Adrenal gland (tissue), 12 donors: ENCODE measurements around the gene CR1. TPM values are rescaled to one million over a fixed set of nuclear protein-coding genes. Genes with fewer than 3 reads are reported as not detected.
"Not testable (repeated sequence)": the region's sequence is repeated elsewhere in the genome, so short reads cannot be mapped to it uniquely, and the experiment has no call there.

ENCODE experiments used
- DNase-seq, 7 donors: peaks; one replicate each; pipeline ENCODE4 v3.0.0-alpha.2; 2019 to 2020
- H3K27ac ChIP-seq, 5 donors: fragments of 200-600 bp; sonication (generic) in 4 of 5; 1 replicate in 3 of 5; 2 replicates in 2 of 5; pipeline versions ENCODE4 v1.5.1 to v1.8.0; 2016 to 2020; ENCODE audit warnings: mild to moderate bottlenecking in 1 of 5
- H3K27me3 ChIP-seq: fragments of 200-600 bp; 2 replicates; pipeline ENCODE4 v1.8.0; 2021
- H3K36me3 ChIP-seq, 2 donors: fragments of 200-600 bp; replicated peaks in 1 of 2; 1 replicate in 1 of 2; 2 replicates in 1 of 2; pipeline versions ENCODE4 v1.5.1 to v1.8.0; 2018 to 2022
- H3K4me1 ChIP-seq, 2 donors: fragments of 200-600 bp; replicated peaks in 1 of 2; 1 replicate in 1 of 2; 2 replicates in 1 of 2; pipeline versions ENCODE4 v1.5.1 to v1.8.0; 2018 to 2021
- H3K4me3 ChIP-seq, 4 donors: fragments of 200-600 bp; sonication (generic) in 3 of 4; one replicate each; pipeline ENCODE4 v1.5.1; 2016 to 2018
- H3K9me3 ChIP-seq, 3 donors: fragments of 200-600 bp; sonication (generic) in 1 of 3; replicated peaks in 1 of 3; 1 replicate in 2 of 3; 2 replicates in 1 of 3; pipeline versions ENCODE4 v1.5.1 to v1.8.0; 2016 to 2021
- POLR2A ChIP-seq, 2 donors: fragments of 450-650 bp; IDR thresholded peaks; one replicate each; pipeline ENCODE4 v1.6.1; 2017; ENCODE audit warnings: antibody characterized with exemption in 2 of 2, mild to moderate bottlenecking in 2 of 2, moderate library complexity in 1 of 2
- WGBS, 4 donors: extraction: QIAGEN DNeasy Blood & Tissue Kit in 2 of 4; methylation state at CpG; one replicate each; pipeline versions ENCODE4 v1.1.5 to v1.1.7; 2013 to 2017; 5-methylcytosine and 5-hydroxymethylcytosine counted together
- intact Hi-C, 2 donors: fragments of 100-400 bp; cut with DNase I; formaldehyde crosslinking; loops; one replicate each; pipeline versions ENCODE4 v1.14.1 to v1.15.0; 2022 to 2023
- polyA plus RNA-seq, 3 donors: library from polyadenylated mRNA; stranded (reverse); fragments of 200-250 nt in 2 of 3; fragments of 350-450 nt in 1 of 3; fragmentation: Illumina TruSeq in 1 of 3; extraction: RNeasy Lipid Tissue Mini Kit (QIAGEN cat#74804) in 1 of 3; gene quantifications; one replicate each; pipeline ENCODE4 v1.2.3, GENCODE V29; 2013 to 2014
- total RNA-seq, 9 donors: library from RNA; depleted of rRNA in 4 of 9; stranded (reverse); fragments of >200 nt in 4 of 9; fragments of 120-200 nt in 1 of 9; fragmentation: NEBNext Ultra II Directional in 1 of 9; extraction: Animal tissue kit (Norgen Biotek cat#: 25700) in 1 of 9; gene quantifications; one replicate each; pipeline versions ENCODE4 v1.1.0 to v1.2.4, GENCODE V29; 2013 to 2023
- TF ChIP-seq, protein P1 (sequence below), 6 experiments: fragments of 450-650 bp in 4 of 6; fragments of 200-600 bp in 2 of 6; sonication (generic) in 1 of 6; IDR thresholded peaks; 1 replicate in 5 of 6; 2 replicates in 1 of 6; pipeline versions ENCODE4 v1.5.1 to v1.8.0; 2016 to 2021; ENCODE audit warnings: antibody characterized with exemption in 6 of 6, mild to moderate bottlenecking in 2 of 6, moderate library complexity in 1 of 6
- donor health status: healthy with polysubstance abuse.
- donor health status: Bipolar disorder and iron deficiency.
- donor health status: DM: yes; HTN: yes; CAD: no.
- donor health status: DM: no; HTN: no; CAD: no.
- donor health status: DM: no; HTN: no; CAD: no.
- donor health status: DM: yes; HTN: yes; CAD: no.

CR1 gene
- total and polyA plus RNA-seq, 12 donors: 0.30 to 35.5 (median 3.6) TPM

DNA sequence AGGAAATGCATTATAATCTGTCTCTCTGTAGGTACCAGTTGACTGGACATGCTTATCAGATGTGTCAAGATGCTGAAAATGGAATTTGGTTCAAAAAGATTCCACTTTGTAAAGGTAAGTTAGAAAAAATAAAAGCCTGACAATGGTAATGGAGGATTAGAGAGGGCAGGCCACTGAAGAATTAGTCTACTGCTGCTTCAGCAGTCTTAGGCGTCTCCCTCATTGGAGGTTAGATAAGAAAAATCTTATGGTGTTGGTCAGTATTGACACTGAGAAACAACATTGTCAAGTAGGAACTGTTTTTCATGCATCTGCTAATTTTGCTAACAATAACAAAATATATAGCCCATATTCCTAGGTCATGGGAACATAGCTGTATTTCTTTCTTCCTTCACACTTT is 21.7 kb upstream of the CR1 start:
- intact Hi-C loops: no loop called here
- WGBS, 4 donors: 82 to 90% (median 89%) methylated on average over 1 of the region's 1 CpG
- no peaks in the 10 kb centered on the region for H3K4me1 ChIP-seq
- H3K27ac ChIP-seq: no peak overlapping the region
- no peak for TF ChIP-seq POLR2A (IDR thresholded peaks at IDR 0.05)
- TF ChIP-seq, protein P1, sequence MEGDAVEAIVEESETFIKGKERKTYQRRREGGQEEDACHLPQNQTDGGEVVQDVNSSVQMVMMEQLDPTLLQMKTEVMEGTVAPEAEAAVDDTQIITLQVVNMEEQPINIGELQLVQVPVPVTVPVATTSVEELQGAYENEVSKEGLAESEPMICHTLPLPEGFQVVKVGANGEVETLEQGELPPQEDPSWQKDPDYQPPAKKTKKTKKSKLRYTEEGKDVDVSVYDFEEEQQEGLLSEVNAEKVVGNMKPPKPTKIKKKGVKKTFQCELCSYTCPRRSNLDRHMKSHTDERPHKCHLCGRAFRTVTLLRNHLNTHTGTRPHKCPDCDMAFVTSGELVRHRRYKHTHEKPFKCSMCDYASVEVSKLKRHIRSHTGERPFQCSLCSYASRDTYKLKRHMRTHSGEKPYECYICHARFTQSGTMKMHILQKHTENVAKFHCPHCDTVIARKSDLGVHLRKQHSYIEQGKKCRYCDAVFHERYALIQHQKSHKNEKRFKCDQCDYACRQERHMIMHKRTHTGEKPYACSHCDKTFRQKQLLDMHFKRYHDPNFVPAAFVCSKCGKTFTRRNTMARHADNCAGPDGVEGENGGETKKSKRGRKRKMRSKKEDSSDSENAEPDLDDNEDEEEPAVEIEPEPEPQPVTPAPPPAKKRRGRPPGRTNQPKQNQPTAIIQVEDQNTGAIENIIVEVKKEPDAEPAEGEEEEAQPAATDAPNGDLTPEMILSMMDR (IDR thresholded peaks at IDR 0.05): no peak
- H3K36me3 ChIP-seq: no peaks in the 10 kb centered on the region
- H3K4me3 ChIP-seq: no peak overlapping the region
- DNase-seq: no peak
- H3K9me3 ChIP-seq: no peaks in the 10 kb centered on the region
- peaks cover 3% of the 10 kb centered on the region for H3K27me3 ChIP-seq

DNA sequence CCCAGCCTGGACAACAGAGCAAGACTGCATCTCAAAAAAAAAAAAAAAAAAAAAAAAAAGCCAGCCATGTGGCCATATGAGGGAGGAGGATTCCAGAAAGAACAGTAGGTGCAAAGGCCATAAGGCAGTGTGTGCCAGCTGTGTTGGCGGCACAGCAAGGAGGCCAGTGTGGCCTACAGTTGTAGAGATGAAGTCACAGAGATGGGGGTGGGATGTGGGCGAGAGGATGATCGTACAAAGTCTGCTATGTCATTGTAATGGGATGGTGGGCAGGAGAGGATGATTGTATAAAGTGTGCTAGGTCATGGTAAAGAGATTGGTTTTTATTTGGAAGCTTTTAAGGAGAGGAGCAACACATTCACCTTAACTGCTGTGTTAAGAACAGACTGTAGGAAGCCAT is 9.8 kb upstream of the CR1 start:
- no peaks in the 10 kb centered on the region for H3K9me3 ChIP-seq
- H3K4me1 ChIP-seq: no peaks in the 10 kb centered on the region
- DNase-seq: no peak
- no peaks in the 10 kb centered on the region for H3K36me3 ChIP-seq
- intact Hi-C loops: no loop called here
- H3K27ac ChIP-seq: no peak overlapping the region
- WGBS, 4 donors: 76 to 92% (median 85%) methylated on average over 3 of the region's 3 CpGs
- TF ChIP-seq, protein P1 (IDR thresholded peaks at IDR 0.05): no peak
- TF ChIP-seq POLR2A (IDR thresholded peaks at IDR 0.05): no peak
- no peak overlapping the region for H3K4me3 ChIP-seq
- H3K27me3 ChIP-seq: no peaks in the 10 kb centered on the region

DNA sequence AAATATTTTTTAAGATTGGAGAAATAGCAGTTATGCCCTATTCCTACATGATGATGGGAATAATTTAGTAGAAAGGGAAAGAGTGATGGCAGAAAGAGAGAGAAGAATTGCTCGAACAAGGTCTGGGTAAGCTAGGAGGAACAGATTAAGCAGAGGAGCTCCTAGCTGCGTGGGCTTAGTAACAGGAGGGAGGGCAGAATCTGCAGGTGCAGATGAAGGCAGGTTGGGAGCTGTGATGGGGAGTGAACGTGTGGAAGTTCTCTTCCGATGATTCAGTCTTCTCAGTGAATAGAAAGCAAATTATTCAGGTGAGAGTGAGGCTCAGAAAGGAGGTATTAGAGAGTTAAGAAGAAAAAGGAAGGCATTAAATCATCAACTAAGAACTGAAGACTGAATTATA is 8.3 kb upstream of the CR1 start:
- Histone ChIP-seq H3K9me3 (no peaks in the 10 kb centered on the region), H3K36me3 (no peaks in the 10 kb centered on the region), H3K4me3 (no peak overlapping the region), H3K27ac (no peak overlapping the region), H3K27me3 (peaks cover 10% of the 10 kb centered on the region), H3K4me1 (no peaks in the 10 kb centered on the region)
- DNase-seq: no peak
- no peak for TF ChIP-seq POLR2A (IDR thresholded peaks at IDR 0.05)
- TF ChIP-seq, protein P1 (IDR thresholded peaks at IDR 0.05): no peak
- 68 to 80% (median 78%) methylated on average over 4 of the region's 4 CpGs for WGBS, 4 donors
- intact Hi-C loops: no loop called here

DNA sequence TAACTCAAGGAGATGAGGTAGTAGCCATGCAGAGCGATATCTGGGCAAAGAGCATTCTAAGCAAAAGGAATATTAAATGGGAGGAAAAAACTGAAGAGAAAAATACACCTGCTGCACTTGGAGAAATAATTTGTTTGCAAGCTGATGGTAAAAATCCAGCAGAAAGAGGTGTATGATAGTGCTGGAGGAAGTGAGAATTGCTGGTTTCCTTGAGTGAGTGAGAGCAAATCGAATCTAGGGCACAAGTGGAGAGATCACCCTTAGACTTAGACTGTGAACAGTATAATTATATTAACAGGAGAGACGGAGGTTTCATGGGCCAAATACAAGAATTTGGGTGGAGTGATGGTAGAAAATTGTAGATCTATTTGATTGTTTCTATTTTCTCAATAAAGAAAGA is 2.7 kb upstream of the CR1 start:
- 75 to 85% (median 77%) methylated on average over 3 of the region's 3 CpGs for whole genome bisulfite sequencing, 4 donors
- no peak for DNase-seq
- intact Hi-C loops: no loop called here
- no peak overlapping the region for H3K27ac ChIP-seq
- H3K27me3 ChIP-seq: peaks cover 18% of the 10 kb centered on the region
- no peak for TF ChIP-seq POLR2A (IDR thresholded peaks at IDR 0.05)
- no peaks in the 10 kb centered on the region for H3K36me3 ChIP-seq
- H3K4me3 ChIP-seq: no peak overlapping the region
- no peaks in the 10 kb centered on the region for H3K9me3 ChIP-seq
- no peaks in the 10 kb centered on the region for H3K4me1 ChIP-seq

DNA sequence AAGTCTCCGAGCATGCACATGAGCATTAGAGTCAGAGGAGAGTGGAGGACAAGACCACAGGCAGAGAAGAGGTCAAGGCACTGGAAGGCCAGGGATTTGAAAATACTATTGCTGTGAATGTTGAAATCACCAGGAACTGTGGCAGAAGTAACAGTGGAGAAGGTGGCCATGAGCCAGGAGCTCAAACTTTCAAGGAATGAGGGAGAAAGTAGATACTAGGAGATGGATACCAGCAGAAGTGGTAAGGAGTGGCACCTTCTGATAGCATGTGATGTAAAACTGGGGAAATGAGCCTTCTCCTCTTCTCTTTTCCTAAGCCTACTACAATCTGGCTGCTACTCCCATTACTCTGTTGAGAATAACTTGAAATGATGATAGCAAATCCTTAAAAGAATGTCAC is 1.8 kb upstream of the CR1 start:
- no peak for DNase-seq
- Histone ChIP-seq H3K4me1 (no peaks in the 10 kb centered on the region), H3K36me3 (no peaks in the 10 kb centered on the region), H3K4me3 (no peak overlapping the region), H3K9me3 (no peaks in the 10 kb centered on the region), H3K27me3 (peaks cover 18% of the 10 kb centered on the region), H3K27ac (no peak overlapping the region)
- TF ChIP-seq POLR2A (IDR thresholded peaks at IDR 0.05): no peak
- intact Hi-C loops: no loop called here
- 68 to 79% (median 77%) methylated on average over 1 of the region's 1 CpG for WGBS, 4 donors

DNA sequence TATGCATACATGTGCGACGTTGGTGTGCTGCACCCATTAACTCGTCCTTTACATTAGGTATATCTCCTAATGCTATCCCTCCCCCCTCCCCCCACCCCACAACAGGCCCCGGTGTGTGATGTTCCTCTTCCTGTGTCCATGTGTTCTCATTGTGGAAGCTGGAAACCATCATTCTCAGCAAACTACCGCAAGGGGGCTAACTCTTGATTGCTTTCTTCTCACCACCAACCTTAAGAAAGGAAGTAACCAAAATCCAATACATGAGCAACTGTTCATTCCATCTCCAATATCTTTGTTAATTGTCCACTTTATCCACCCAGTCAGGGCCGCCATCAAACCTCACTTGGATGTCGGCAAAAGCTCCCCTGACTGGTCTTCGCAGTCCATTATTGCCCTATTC is 676 bp upstream of the CR1 start:
- not testable (repeated sequence) for H3K4me3 ChIP-seq, H3K4me1 ChIP-seq, DNase-seq, H3K36me3 ChIP-seq, H3K9me3 ChIP-seq, H3K27ac ChIP-seq
- 79 to 83% (median 81%) methylated on average over 8 of the region's 8 CpGs for WGBS, 4 donors
- intact Hi-C loops: loop anchor here in 1 of 2 donors (5.0 kb wide), 1 partner anchor 408 kb away; the partner anchor contains the start of gene C4BPB
- H3K27me3 ChIP-seq: peaks cover 23% of the 10 kb centered on the region
